ENCODE measurements around the gene RNF183. TPM values are rescaled to one million over a fixed set of nuclear protein-coding genes. Genes with fewer than 3 reads are reported as not detected.

Gene RNF183
- total and polyA plus RNA-seq, 9 of the 15 experiments (the other 6 are each of a cell fraction or from before 2014, with no cell fraction given): 0.04 to 2.0 (median 0.16) TPM; not detected in 5

DNA sequence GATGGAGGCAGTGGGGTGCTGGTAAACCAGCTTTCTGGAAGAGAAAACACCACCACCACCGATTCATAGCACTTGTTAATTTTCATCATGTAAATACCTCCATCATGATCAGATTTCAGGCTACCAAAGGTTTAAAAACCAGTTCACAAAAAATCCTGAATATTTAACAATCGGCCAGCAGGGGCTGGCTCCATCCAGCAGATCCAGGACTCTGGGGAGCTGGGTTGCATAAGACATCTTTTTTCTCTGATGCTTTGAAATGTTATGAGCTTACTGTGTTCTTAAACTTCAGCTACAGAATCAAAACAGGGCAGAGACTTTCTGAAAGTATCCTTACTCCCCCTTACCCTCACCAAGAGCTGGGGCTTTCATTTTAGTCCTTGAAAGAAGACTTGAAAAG lies 14.6 kb upstream of the RNF183 start:
- WGBS (ENCODE audit: insufficient coverage, low coverage, missing lambda C conversion rate): 9% methylated on average over 2 of the region's 2 CpGs
- H3K9ac ChIP-seq (ENCODE audit: insufficient read depth in 1 of 2, low read depth in 2 of 2, low read length in 2 of 2): no peak overlapping the region
- BruUV-seq (replicated peaks): no TSS peak
- H3K9me1 ChIP-seq (ENCODE audit: control insufficient read depth, insufficient read depth, low read length): no peaks in the 10 kb centered on the region
- ATAC-seq (no peak), DNase-seq (ENCODE audit: extremely low read depth in 1 of 4, low spot score in 3 of 4) (peak in 2 of 4 experiments; percentile 29 to 36), FAIRE-seq (no peak)
- no peak overlapping the region for H3K27ac ChIP-seq (ENCODE audit: extremely low read depth, low read depth, low read length)
- no peak overlapping the region for H3K4me3 ChIP-seq
- no peaks in the 10 kb centered on the region for H3K9me3 ChIP-seq (replicated peaks; ENCODE audit: control insufficient read depth, insufficient read depth, low read depth, low read length)
- CTCF ChIA-PET (ENCODE audit: low intra/inter-chr PET ratio): no interaction called here
- H3K27me3 ChIP-seq (ENCODE audit: control insufficient read depth in 2 of 2, insufficient read depth in 2 of 2, low read length in 2 of 2): peaks cover 11 to 42% of the 10 kb centered on the region in 2 experiments; a peak in 4 of 5 replicates
- no peaks in the 10 kb centered on the region for H3K36me3 ChIP-seq (ENCODE audit: control insufficient read depth, insufficient read depth, low read length)
- TF ChIP-seq CTCF (IDR thresholded peaks at IDR 0.05 in 2 of 3, conservative IDR thresholded peaks at IDR 0.05 in 1 of 3; ENCODE audit: insufficient read depth in 2 of 3, low read depth in 1 of 3, low read length in 3 of 3) (peak; percentile 2 to 26 (median 23); a peak in 1 of 6 replicates), SUPT5H (IDR thresholded peaks at IDR 0.05) (no peak)
- POLR2A ChIA-PET: interaction anchor here (0.7 to 1.2 kb wide), 4 partner anchors 9 to 93 kb away, joined by 3 to 4 read pairs (median 4); partner anchors contain the start of genes C9orf43 and POLE3
- in situ Hi-C loops (cut with MboI): no loop called here
- H2AFZ ChIP-seq (ENCODE audit: low read depth, low read length): no peak overlapping the region
- H3K79me2 ChIP-seq (ENCODE audit: control insufficient read depth, insufficient read depth, low read length): no peaks in the 10 kb centered on the region
- no peaks in the 10 kb centered on the region for H3K4me1 ChIP-seq (replicated peaks in 1 of 2; ENCODE audit: control insufficient read depth in 2 of 2, insufficient read depth in 2 of 2, low read length in 2 of 2)
- 0 out of 2 replicates have a peak, but pooled peaks cover 3% of the 10 kb centered on the region for H4K20me1 ChIP-seq (replicated peaks; ENCODE audit: control insufficient read depth, insufficient read depth, low read length)
- no peak overlapping the region for H3K4me2 ChIP-seq (ENCODE audit: insufficient read depth, low read length)
- intact Hi-C loops (cut with micrococcal nuclease): no loop called here

- ChIA-PET CTCF (ENCODE audit: low intra/inter-chr PET ratio) (no interaction called here), POLR2A (interaction anchor here (0.8 kb wide), 1 partner anchor 94 kb away, joined by 4 read pairs; the partner anchor contains the start of genes C9orf43 and POLE3)
- H4K20me1 ChIP-seq (replicated peaks; ENCODE audit: control insufficient read depth, insufficient read depth, low read length): 0 out of 2 replicates have a peak, but pooled peaks cover 3% of the 10 kb centered on the region
- no peak overlapping the region for H2AFZ ChIP-seq (ENCODE audit: low read depth, low read length)
- DNase-seq (ENCODE audit: extremely low read depth in 1 of 4, low spot score in 3 of 4) (no peak), FAIRE-seq (no peak), ATAC-seq (no peak)
- H3K4me3 ChIP-seq: no peak overlapping the region
- no peak overlapping the region for H3K27ac ChIP-seq (ENCODE audit: extremely low read depth, low read depth, low read length)
- BruUV-seq (replicated peaks): no TSS peak
- no peaks in the 10 kb centered on the region for H3K36me3 ChIP-seq (ENCODE audit: control insufficient read depth, insufficient read depth, low read length)
- in situ Hi-C loops (cut with MboI): no loop called here
- no peaks in the 10 kb centered on the region for H3K9me3 ChIP-seq (replicated peaks; ENCODE audit: control insufficient read depth, insufficient read depth, low read depth, low read length)
- TF ChIP-seq KDM1A (IDR thresholded peaks at IDR 0.05) (peak; percentile 58 to 61; a peak in 3 of 4 replicates), JUN (IDR thresholded peaks at IDR 0.05; ENCODE audit: borderline replicate concordance, low read depth, low read length) (no peak), JUN (CRISPR knock-in tag; IDR thresholded peaks at IDR 0.05; ENCODE audit: borderline replicate concordance) (no peak)
- no peaks in the 10 kb centered on the region for H3K79me2 ChIP-seq (ENCODE audit: control insufficient read depth, insufficient read depth, low read length)
- H3K4me1 ChIP-seq (replicated peaks in 1 of 2; ENCODE audit: control insufficient read depth in 2 of 2, insufficient read depth in 2 of 2, low read length in 2 of 2): no peaks in the 10 kb centered on the region
- H3K4me2 ChIP-seq (ENCODE audit: insufficient read depth, low read length): no peak overlapping the region
- 15% methylated on average over 4 of the region's 4 CpGs for WGBS (ENCODE audit: insufficient coverage, low coverage, missing lambda C conversion rate)
- intact Hi-C loops (cut with micrococcal nuclease): no loop called here
- H3K9me1 ChIP-seq (ENCODE audit: control insufficient read depth, insufficient read depth, low read length): no peaks in the 10 kb centered on the region
- H3K9ac ChIP-seq (ENCODE audit: insufficient read depth in 1 of 2, low read depth in 2 of 2, low read length in 2 of 2): no peak overlapping the region
- H3K27me3 ChIP-seq (ENCODE audit: control insufficient read depth in 2 of 2, insufficient read depth in 2 of 2, low read length in 2 of 2): peaks cover 11 to 41% of the 10 kb centered on the region in 2 experiments; a peak in 4 of 5 replicates
Observed at GRCh38 chr9:113316030-113316429, 12.9 kb upstream of the RNF183 start.
